ENCODE results near the gene ANXA11.

The ANXA11 gene

GRCh38 chr10:80165173-80165572, 40.2 kb downstream of the ANXA11 start:
- DNase-seq (ENCODE audit: low spot score) = no peak

GRCh38 chr10:80164596-80164995, 40.7 kb downstream of the ANXA11 start:
- DNase-seq (ENCODE audit: low spot score) = no peak

- DNase-seq (ENCODE audit: low spot score) = peak; percentile 80
Measured at GRCh38 chr10:80163741-80164341, 41.5 kb downstream of the ANXA11 start.

GRCh38 chr10:80161321-80162083, 43.8 kb downstream of the ANXA11 start:
- DNase-seq (ENCODE audit: low spot score) = peak; percentile 41

- DNase-seq (ENCODE audit: low spot score) = no peak
Measured at GRCh38 chr10:80160361-80161320, 44.7 kb downstream of the ANXA11 start.

GRCh38 chr10:80159166-80159873, 46.0 kb downstream of the ANXA11 start:
- DNase-seq (ENCODE audit: low spot score) = no peak

- DNase-seq (ENCODE audit: low spot score) = peak; percentile 40
Measured at GRCh38 chr10:80158598-80159127, 46.7 kb downstream of the ANXA11 start.

GRCh38 chr10:80158126-80158525, 47.2 kb downstream of the ANXA11 start:
- DNase-seq (ENCODE audit: low spot score) = no peak

GRCh38 chr10:80157561-80157960, 47.8 kb downstream of the ANXA11 start:
- DNase-seq (ENCODE audit: low spot score) = no peak

- no peak for DNase-seq (ENCODE audit: low spot score)
Measured at GRCh38 chr10:80156216-80156615, 49.1 kb downstream of the ANXA11 start.

GRCh38 chr10:80155696-80156215, 49.6 kb downstream of the ANXA11 start:
- no peak for DNase-seq (ENCODE audit: low spot score)

- DNase-seq (ENCODE audit: low spot score) = no peak
Measured at GRCh38 chr10:80154978-80155695, 50.2 kb downstream of the ANXA11 start.

- DNase-seq (ENCODE audit: low spot score) = no peak
Measured at GRCh38 chr10:80154626-80154977, 50.7 kb downstream of the ANXA11 start.

- DNase-seq (ENCODE audit: low spot score) = no peak
Measured at GRCh38 chr10:80153460-80153859, 51.9 kb downstream of the ANXA11 start.

- DNase-seq (ENCODE audit: low spot score) = no peak
Measured at GRCh38 chr10:80152820-80153219, 52.5 kb downstream of the ANXA11 start.

- no peak for DNase-seq (ENCODE audit: low spot score)
Measured at GRCh38 chr10:80150172-80150571, 55.2 kb downstream of the ANXA11 start.

- no peak for DNase-seq (ENCODE audit: low spot score)
Measured at GRCh38 chr10:80149123-80149522, 56.2 kb downstream of the ANXA11 start.

- DNase-seq (ENCODE audit: low spot score) = no peak
Measured at GRCh38 chr10:80148166-80148805, 57.1 kb downstream of the ANXA11 start.

GRCh38 chr10:80146918-80147317, 58.4 kb downstream of the ANXA11 start:
- DNase-seq (ENCODE audit: low spot score) = no peak

All from cerebellar cortex (tissue), 1 donor.